Vagina (tissue), 2 donors: ENCODE results near the gene KRTAP10-5.

Source experiments
- CTCF ChIP-seq, 3 experiments: fragments of 450-650 bp in 2 of 3; fragments of 200-600 bp in 1 of 3; sonication (generic) in 1 of 3; IDR thresholded peaks; one replicate each; pipeline ENCODE4 v1.5.1; 2017 to 2019; ENCODE audit warnings: antibody characterized with exemption in 3 of 3, mild to moderate bottlenecking in 2 of 3, moderate library complexity in 2 of 3
- POLR2A ChIP-seq, 2 donors: fragments of 450-650 bp; IDR thresholded peaks; one replicate each; pipeline ENCODE4 v1.6.1; 2017; ENCODE audit warnings: antibody characterized with exemption in 2 of 2, mild to moderate bottlenecking in 2 of 2, moderate library complexity in 2 of 2
- POLR2AphosphoS5 ChIP-seq, 2 donors: sonication (generic); formaldehyde crosslinking; IDR thresholded peaks; one replicate each; pipeline ENCODE4 v1.9.0; 2017; ENCODE audit warnings: antibody characterized with exemption in 2 of 2, mild to moderate bottlenecking in 2 of 2, low read depth in 1 of 2; ENCODE audit not compliant: insufficient read depth in 1 of 2

DNA sequence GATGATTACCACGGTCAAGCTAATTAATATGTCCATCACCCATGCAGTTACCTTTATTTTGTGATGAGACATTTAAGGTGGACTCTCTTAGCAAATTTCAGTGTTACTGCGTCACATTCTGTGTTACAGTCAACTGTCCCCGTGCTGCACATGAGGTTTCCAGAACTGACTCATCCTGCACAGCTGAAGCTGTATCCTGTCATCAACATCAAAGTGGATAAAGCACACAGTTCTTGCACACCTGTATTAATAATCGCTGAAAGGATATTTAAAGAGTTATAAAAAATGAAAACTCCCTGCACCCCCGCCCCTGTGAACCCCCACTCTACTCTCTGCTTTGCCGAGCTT is 3.4 kb upstream of the KRTAP10-5 start:
- no peak for TF ChIP-seq CTCF (IDR thresholded peaks at IDR 0.05)
- TF ChIP-seq POLR2AphosphoS5 (IDR thresholded peaks at IDR 0.05; ENCODE audit: insufficient read depth in 1 of 2, low read depth in 1 of 2): no peak
- TF ChIP-seq POLR2A (IDR thresholded peaks at IDR 0.05): no peak
